GM12865 (cell line): ENCODE measurements around the gene LRTM2.

Experiments used
- DNase-seq: peaks from one replicate; pipeline ENCODE4 v3.0.0; 2010; ENCODE audit warnings: low read depth
- H3K4me3 ChIP-seq: 2 replicates; pipeline ENCODE4 v1.5.1; 2011; ENCODE audit warnings: mild to moderate bottlenecking, low read depth, low read length, control low read depth
- TF ChIP-seq, protein P1 (sequence below): IDR thresholded peaks from 2 replicates; pipeline ENCODE4 v1.5.1; 2011; ENCODE audit warnings: low read length, control low read depth, low read depth, inconsistent platforms; ENCODE audit not compliant: insufficient read depth; ENCODE audit errors: missing control alignments

LRTM2 gene

GRCh38 chr12:1781772-1782171 lies 38.6 kb upstream of the LRTM2 start:
- H3K4me3 ChIP-seq: no peak overlapping the region
- no peak for DNase-seq
- TF ChIP-seq, protein P1, sequence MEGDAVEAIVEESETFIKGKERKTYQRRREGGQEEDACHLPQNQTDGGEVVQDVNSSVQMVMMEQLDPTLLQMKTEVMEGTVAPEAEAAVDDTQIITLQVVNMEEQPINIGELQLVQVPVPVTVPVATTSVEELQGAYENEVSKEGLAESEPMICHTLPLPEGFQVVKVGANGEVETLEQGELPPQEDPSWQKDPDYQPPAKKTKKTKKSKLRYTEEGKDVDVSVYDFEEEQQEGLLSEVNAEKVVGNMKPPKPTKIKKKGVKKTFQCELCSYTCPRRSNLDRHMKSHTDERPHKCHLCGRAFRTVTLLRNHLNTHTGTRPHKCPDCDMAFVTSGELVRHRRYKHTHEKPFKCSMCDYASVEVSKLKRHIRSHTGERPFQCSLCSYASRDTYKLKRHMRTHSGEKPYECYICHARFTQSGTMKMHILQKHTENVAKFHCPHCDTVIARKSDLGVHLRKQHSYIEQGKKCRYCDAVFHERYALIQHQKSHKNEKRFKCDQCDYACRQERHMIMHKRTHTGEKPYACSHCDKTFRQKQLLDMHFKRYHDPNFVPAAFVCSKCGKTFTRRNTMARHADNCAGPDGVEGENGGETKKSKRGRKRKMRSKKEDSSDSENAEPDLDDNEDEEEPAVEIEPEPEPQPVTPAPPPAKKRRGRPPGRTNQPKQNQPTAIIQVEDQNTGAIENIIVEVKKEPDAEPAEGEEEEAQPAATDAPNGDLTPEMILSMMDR: no peak

GRCh38 chr12:1782215-1782614 lies 38.1 kb upstream of the LRTM2 start:
- DNase-seq: no peak
- TF ChIP-seq, protein P1: no peak
- H3K4me3 ChIP-seq: no peak overlapping the region

- no peak overlapping the region for H3K4me3 ChIP-seq
- TF ChIP-seq, protein P1: no peak
- DNase-seq: no peak
Measured at GRCh38 chr12:1787714-1788113, 32.7 kb upstream of the LRTM2 start.

DNA sequence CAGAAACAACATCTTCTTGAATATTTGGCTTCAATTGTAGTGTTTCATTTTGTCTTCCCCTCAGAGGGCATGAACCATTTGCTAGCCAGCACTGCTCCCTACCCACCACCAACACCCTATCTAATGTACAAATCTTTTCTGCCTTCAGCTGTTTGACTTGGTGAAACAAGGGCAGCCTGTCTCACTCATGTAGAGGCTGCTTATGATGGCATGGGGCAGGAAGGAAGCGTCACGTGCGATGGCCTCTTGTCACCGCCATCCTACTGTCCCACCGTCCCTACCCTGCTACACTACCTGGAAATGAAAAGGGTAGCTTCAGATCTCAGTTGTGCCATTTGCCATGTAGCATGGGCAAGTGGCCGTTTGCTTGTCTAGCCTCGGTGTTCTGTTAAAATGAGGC lies 29.9 kb upstream of the LRTM2 start:
- TF ChIP-seq, protein P1: no peak
- H3K4me3 ChIP-seq: no peak overlapping the region
- no peak for DNase-seq

DNA sequence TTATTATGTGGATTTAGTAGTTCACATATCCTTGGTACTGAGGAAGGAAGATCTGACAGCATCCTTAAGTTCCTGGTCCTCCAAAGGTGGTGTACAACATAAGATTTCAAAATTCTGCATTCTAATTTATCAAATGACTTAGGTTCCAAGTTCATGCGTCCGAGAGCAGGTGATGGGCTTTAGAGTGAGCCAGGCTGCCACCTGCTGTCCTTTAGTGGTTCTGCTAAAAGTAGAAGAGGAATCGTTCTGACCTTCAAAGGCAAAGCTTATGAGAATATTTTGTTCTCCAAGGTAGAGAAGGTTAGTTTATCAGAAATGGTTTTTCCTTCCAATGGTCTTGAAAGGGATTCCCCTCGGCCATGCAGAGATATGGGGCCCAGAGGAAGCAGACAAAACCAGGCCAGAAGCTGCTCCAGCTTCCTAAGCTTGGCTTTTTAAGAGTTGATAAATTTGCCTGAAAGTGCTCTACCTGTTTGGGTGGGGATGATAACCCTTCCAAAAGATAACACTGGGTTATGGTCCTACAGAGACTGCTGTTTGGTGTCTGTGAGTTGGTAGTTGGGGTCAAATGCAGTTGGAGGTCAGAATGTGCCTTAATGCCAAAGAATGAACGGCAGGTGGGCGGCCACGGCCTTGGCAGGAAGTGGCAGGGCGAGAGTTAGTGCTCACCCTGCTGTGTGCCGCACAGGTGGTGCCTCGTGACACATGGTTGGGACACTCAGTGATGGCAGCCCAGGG lies 29.1 kb upstream of the LRTM2 start:
- no peak overlapping the region for H3K4me3 ChIP-seq
- TF ChIP-seq, protein P1: peak; percentile 68
- DNase-seq: peak; percentile 76

DNA sequence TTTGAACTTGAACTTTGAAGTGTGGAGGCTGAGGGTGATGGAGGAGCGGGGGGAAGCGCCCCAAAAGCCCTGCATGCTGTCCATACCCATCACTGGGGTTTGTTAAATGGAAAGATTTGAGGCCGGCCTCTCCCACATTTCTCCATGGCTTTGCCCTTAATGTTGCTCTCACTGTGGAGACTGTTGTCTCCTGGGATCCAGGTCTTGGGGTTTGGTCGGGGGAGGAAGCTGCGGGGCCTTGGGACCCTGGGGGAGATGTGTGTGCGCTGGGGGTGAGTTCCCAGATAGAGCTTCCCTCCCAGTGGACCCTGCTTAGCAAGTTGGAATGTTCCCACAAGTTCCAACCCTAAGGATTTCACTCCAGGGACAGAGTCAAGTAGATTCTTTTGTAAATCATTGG lies 28.0 kb upstream of the LRTM2 start:
- DNase-seq: no peak
- TF ChIP-seq, protein P1: no peak
- no peak overlapping the region for H3K4me3 ChIP-seq
